ELF-1 (cell line): ENCODE results near the gene PLEKHG4B.

ENCODE experiments used
- DNase-seq: peaks from one replicate; pipeline ENCODE4 v3.0.0-alpha.2; 2016; ENCODE audit warnings: low read depth, low spot score

The PLEKHG4B gene

GRCh38 chr5:74503-75109 is 17.4 kb upstream of the PLEKHG4B start:
- no peak for DNase-seq

- DNase-seq: no peak
These were observed 16.3 kb upstream of the PLEKHG4B start for GRCh38 chr5:75331-76320.

GRCh38 chr5:76358-77169 is 15.4 kb upstream of the PLEKHG4B start:
- no peak for DNase-seq

GRCh38 chr5:77170-77501 is 14.8 kb upstream of the PLEKHG4B start:
- DNase-seq: no peak

- DNase-seq: no peak
These were observed 14.4 kb upstream of the PLEKHG4B start for GRCh38 chr5:77546-77945.

GRCh38 chr5:77957-78804 is 13.8 kb upstream of the PLEKHG4B start:
- DNase-seq: peak; percentile 56

- no peak for DNase-seq
These were observed 13.2 kb upstream of the PLEKHG4B start for GRCh38 chr5:78805-79149.

GRCh38 chr5:79263-79662 is 12.7 kb upstream of the PLEKHG4B start:
- no peak for DNase-seq

GRCh38 chr5:79821-80220 is 12.1 kb upstream of the PLEKHG4B start:
- DNase-seq: no peak

GRCh38 chr5:81391-82021 is 10.5 kb upstream of the PLEKHG4B start:
- DNase-seq: peak; percentile 45

- peak; percentile 95 for DNase-seq
These were observed 9.9 kb upstream of the PLEKHG4B start for GRCh38 chr5:82097-82496.

- peak; percentile 34 for DNase-seq
These were observed 9.4 kb upstream of the PLEKHG4B start for GRCh38 chr5:82570-82969.

GRCh38 chr5:83029-83428 is 8.9 kb upstream of the PLEKHG4B start:
- no peak for DNase-seq

GRCh38 chr5:85334-85995 is 6.5 kb upstream of the PLEKHG4B start:
- no peak for DNase-seq

GRCh38 chr5:89337-90286 is 2.4 kb upstream of the PLEKHG4B start:
- DNase-seq: no peak

GRCh38 chr5:90590-91547 is 1.1 kb upstream of the PLEKHG4B start:
- peak; percentile 27 for DNase-seq

GRCh38 chr5:92401-93220 is 643 bp downstream of the PLEKHG4B start:
- DNase-seq: peak; percentile 30
